Glutamatergic neuron (in vitro differentiated cells): ENCODE data around the gene NTRK1. TPM values are rescaled to one million over a fixed set of nuclear protein-coding genes. Genes with fewer than 3 reads are reported as not detected.

ENCODE experiments used
- DNase-seq: peaks from one replicate; pipeline ENCODE4 v3.0.0; 2022
- H3K27ac Mint-ChIP-seq: one replicate; pipeline ENCODE4 v1.8.0; 2020; ENCODE audit warnings: mild to moderate bottlenecking, mixed read lengths, inconsistent platforms; ENCODE audit not compliant: unreplicated experiment
- H3K27me3 Mint-ChIP-seq: one replicate; pipeline ENCODE4 v1.8.0; 2020; ENCODE audit warnings: mild to moderate bottlenecking, moderate library complexity, mixed read lengths, inconsistent platforms; ENCODE audit not compliant: unreplicated experiment
- H3K36me3 Mint-ChIP-seq: one replicate; pipeline ENCODE4 v1.8.0; 2020; ENCODE audit warnings: mild to moderate bottlenecking, mixed read lengths, inconsistent platforms; ENCODE audit not compliant: unreplicated experiment
- H3K4me1 Mint-ChIP-seq: one replicate; pipeline ENCODE4 v1.8.0; 2020; ENCODE audit warnings: mild to moderate bottlenecking, low read depth, mixed read lengths, inconsistent platforms; ENCODE audit not compliant: unreplicated experiment
- H3K4me3 Mint-ChIP-seq: one replicate; pipeline ENCODE4 v1.8.0; 2020; ENCODE audit warnings: mild to moderate bottlenecking, mixed read lengths, inconsistent platforms; ENCODE audit not compliant: unreplicated experiment
- H3K9me3 Mint-ChIP-seq: one replicate; pipeline ENCODE4 v1.8.0; 2020; ENCODE audit warnings: mild to moderate bottlenecking, moderate library complexity, mixed read lengths, inconsistent platforms; ENCODE audit not compliant: unreplicated experiment
- total RNA-seq: library from RNA; stranded (reverse); fragmentation: NEBNext Ultra II Directional; extraction: Animal tissue kit (Norgen Biotek cat#: 25700); gene quantifications from one replicate; pipeline ENCODE4 v1.2.1, GENCODE V29; 2021; ENCODE audit not compliant: unreplicated experiment
- TF ChIP-seq, protein P1 (sequence below): fragments of 200-600 bp; sonication (generic); IDR thresholded peaks from one replicate; pipeline ENCODE4 v1.5.0; 2021; ENCODE audit not compliant: partially characterized antibody, unreplicated experiment

The NTRK1 gene
- total RNA-seq, 1 donor from 2014 or later = 296 TPM

DNA sequence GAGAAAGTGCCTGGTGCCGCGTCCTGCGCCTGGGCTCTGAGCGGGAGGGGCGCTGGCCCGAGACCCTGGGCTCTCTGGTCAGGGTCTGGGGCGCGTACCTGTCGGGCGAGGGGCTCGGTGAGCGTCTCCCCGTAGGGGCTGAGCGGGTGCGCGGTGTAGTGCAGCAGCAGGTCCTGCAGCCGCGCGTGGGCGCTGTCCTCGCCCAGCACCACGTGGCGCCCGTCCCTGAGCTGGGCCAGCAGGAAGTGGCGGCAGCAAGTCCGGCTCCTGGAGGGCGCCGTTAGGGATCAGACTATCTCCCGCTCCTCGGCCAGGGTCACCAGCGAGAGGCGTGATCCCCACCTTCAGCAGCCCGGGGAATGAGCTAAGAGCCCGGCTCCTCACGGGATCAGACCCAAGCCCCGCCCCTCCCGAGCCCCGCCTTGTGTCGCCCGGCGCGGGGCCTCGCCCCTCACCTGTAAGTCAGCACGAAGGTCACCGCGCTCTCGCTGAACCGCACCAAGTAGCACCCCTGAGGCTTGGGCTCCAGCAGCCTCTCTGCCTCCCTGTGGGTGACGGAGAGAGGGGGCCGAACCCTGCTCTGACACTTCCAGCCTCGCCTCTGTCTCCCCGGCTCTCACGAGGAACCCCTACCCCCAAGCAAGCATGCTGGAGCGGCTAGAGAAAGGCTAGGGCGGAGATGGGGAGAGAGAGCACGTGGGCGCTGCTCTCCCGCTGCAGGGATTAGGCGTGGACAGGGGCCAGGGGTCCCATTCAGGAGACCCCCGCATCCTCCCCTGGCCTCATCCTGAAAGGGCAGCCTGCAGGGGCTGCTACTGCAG lies 46.7 kb upstream of the NTRK1 start:
- peaks cover 5% of the 10 kb centered on the region for H3K36me3 Mint-ChIP-seq
- H3K4me1 Mint-ChIP-seq = peaks cover 12% of the 10 kb centered on the region
- TF ChIP-seq, protein P1, sequence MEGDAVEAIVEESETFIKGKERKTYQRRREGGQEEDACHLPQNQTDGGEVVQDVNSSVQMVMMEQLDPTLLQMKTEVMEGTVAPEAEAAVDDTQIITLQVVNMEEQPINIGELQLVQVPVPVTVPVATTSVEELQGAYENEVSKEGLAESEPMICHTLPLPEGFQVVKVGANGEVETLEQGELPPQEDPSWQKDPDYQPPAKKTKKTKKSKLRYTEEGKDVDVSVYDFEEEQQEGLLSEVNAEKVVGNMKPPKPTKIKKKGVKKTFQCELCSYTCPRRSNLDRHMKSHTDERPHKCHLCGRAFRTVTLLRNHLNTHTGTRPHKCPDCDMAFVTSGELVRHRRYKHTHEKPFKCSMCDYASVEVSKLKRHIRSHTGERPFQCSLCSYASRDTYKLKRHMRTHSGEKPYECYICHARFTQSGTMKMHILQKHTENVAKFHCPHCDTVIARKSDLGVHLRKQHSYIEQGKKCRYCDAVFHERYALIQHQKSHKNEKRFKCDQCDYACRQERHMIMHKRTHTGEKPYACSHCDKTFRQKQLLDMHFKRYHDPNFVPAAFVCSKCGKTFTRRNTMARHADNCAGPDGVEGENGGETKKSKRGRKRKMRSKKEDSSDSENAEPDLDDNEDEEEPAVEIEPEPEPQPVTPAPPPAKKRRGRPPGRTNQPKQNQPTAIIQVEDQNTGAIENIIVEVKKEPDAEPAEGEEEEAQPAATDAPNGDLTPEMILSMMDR = peak; percentile 29
- H3K9me3 Mint-ChIP-seq = peaks cover 12% of the 10 kb centered on the region
- peak overlapping the region; percentile 13 for H3K27ac Mint-ChIP-seq
- H3K27me3 Mint-ChIP-seq = peaks cover 17% of the 10 kb centered on the region
- peak; percentile 70 for DNase-seq
- H3K4me3 Mint-ChIP-seq = peak overlapping the region; percentile 74

DNA sequence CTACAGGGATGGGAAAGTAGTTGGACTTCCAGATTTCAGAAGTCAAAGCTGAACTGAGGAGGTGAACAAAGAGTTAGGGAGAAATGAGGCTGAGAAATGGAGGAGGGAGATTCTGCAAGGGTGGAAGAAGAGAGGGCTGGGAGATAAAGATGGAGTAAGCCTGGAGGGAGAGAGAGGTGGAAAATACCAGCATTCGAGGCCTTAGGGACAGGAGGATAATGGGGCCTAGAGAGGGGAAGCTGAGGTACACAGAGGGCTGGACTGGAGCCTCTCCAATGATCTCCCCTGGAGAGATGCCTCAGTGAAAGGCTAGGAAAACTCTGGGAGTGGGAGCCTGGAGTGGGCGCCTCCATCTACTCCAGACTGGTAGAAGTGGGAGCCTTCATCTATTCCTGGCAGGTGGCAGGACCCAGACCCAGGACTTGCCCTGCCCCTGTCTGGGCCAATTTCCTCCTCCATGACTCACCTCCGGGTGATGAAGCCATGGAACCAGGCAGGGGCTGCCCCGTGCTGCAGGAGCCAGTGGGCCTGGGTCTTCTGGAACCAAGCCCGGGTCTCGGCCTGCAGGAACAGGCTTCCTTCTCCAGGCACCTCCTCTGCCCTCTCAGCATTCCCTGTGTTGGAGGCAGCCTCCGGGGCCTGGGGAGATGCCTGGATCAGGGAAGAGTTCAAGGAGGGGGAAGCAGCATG lies 45.9 kb upstream of the NTRK1 start:
- H3K27ac Mint-ChIP-seq = peak overlapping the region; percentile 87

DNA sequence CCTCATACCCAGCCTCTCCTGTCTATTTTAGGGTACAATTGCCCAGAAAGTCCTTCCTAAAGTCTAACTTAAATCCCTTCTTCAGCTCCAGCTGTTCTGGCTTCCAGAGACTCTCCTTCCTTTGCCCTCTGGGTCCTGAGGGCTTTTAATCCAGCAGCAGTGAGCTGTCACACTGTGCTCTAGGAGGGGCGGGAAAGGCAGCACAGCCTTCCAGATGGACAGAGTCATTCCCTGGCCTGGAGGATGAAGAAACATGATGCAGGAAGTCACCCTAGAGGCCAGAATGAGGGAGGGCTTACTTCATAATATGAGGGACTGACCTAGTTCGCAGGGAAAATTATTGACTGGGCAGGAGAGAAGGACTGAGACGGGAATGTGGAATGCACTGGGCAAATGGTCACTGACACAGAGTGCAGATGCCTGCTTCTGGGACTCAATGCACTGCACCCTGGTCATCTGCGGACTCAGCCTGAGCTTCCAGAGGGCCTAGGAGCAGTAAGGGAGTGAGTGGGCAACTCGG lies 45.3 kb upstream of the NTRK1 start:
- peak; percentile 49 for DNase-seq
- H3K4me3 Mint-ChIP-seq = peak overlapping the region; percentile 80
- TF ChIP-seq, protein P1 = no peak
- peaks cover 5% of the 10 kb centered on the region for H3K36me3 Mint-ChIP-seq
- peak overlapping the region; percentile 87 for H3K27ac Mint-ChIP-seq
- H3K4me1 Mint-ChIP-seq = peaks cover 12% of the 10 kb centered on the region
- H3K27me3 Mint-ChIP-seq = peaks cover 17% of the 10 kb centered on the region
- peaks cover 14% of the 10 kb centered on the region for H3K9me3 Mint-ChIP-seq

More for the DNA sequence above, 45.9 kb upstream of the NTRK1 start:
- Mint-ChIP-seq H3K27me3 (peaks cover 17% of the 10 kb centered on the region), H3K9me3 (peaks cover 12% of the 10 kb centered on the region), H3K36me3 (peaks cover 5% of the 10 kb centered on the region), H3K4me1 (peaks cover 12% of the 10 kb centered on the region), H3K4me3 (peak overlapping the region; percentile 74)
- DNase-seq = no peak
- TF ChIP-seq, protein P1 = no peak

DNA sequence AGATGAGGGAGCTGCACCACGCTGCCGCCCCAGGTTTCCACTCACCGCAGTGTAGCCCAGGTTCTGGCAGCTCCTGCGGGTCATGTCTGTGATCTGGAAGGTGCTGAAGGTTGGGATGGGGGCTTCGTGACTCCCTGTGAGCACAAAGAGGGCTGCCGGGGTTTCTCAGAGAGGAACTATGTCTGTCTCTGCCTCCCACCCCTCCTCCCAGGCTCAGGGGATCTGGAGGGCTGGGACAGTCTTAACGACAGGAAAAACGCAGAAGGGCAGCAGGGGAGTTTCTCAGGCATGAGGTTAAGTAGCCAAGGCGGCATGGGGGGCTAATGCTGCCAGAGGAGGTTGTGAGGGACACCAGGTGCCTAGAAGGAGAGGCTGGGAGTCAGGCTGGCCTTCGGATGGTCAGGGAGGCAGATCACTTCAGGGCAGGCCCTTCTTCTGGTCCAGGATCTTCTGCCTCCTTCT lies 44.7 kb upstream of the NTRK1 start:
- DNase-seq = no peak
- peak overlapping the region; percentile 80 for H3K4me3 Mint-ChIP-seq

More for the DNA sequence above, 44.7 kb upstream of the NTRK1 start:
- peaks cover 14% of the 10 kb centered on the region for H3K9me3 Mint-ChIP-seq
- peaks cover 19% of the 10 kb centered on the region for H3K27me3 Mint-ChIP-seq
- peaks cover 10% of the 10 kb centered on the region for H3K36me3 Mint-ChIP-seq
- TF ChIP-seq, protein P1 = no peak
- peaks cover 12% of the 10 kb centered on the region for H3K4me1 Mint-ChIP-seq
- H3K27ac Mint-ChIP-seq = peak overlapping the region; percentile 87
